ENCODE data around the gene ADM2.

ADM2 gene

GRCh38 chr22:50483106-50483505 lies 1.8 kb downstream of the ADM2 start:
- no peak for DNase-seq (ENCODE audit: low read depth, low spot score)
- Histone ChIP-seq H3K9ac (ENCODE audit: insufficient read length) (no peak overlapping the region), H3K9me3 (ENCODE audit: low read depth, low read length) (no peaks in the 10 kb centered on the region), H3K36me3 (ENCODE audit: insufficient read depth, low read length) (no peaks in the 10 kb centered on the region; the same call in 1 of the 2 replicates), H3K27ac (no peak overlapping the region), H3K4me3 (peak overlapping the region; percentile 91; the same call in 1 of the 2 replicates)
- TF ChIP-seq EZH2 (IDR thresholded peaks at IDR 0.05): no peak
- TF ChIP-seq POLR2AphosphoS5 (IDR thresholded peaks at IDR 0.05; ENCODE audit: borderline replicate concordance, low read depth, low read length): no peak
- no peak for TF ChIP-seq FOXP2 (optimal IDR thresholded peaks at IDR 0.05; ENCODE audit: control extremely low read depth, extremely low read length, insufficient read depth)

GRCh38 chr22:50483556-50483955 lies 2.2 kb downstream of the ADM2 start:
- no peak overlapping the region for H3K4me3 ChIP-seq
- no peaks in the 10 kb centered on the region for H3K9me3 ChIP-seq (ENCODE audit: low read depth, low read length)
- DNase-seq (ENCODE audit: low read depth, low spot score): no peak
- H3K9ac ChIP-seq (ENCODE audit: insufficient read length): no peak overlapping the region
- H3K27ac ChIP-seq: no peak overlapping the region
- TF ChIP-seq EZH2 (IDR thresholded peaks at IDR 0.05) (no peak), POLR2AphosphoS5 (IDR thresholded peaks at IDR 0.05; ENCODE audit: borderline replicate concordance, low read depth, low read length) (no peak), FOXP2 (optimal IDR thresholded peaks at IDR 0.05; ENCODE audit: control extremely low read depth, extremely low read length, insufficient read depth) (no peak)
- H3K36me3 ChIP-seq (ENCODE audit: insufficient read depth, low read length): no peaks in the 10 kb centered on the region; the same call in 1 of the 2 replicates

- Histone ChIP-seq H3K4me3 (no peak overlapping the region), H3K9ac (ENCODE audit: insufficient read length) (no peak overlapping the region), H3K36me3 (ENCODE audit: insufficient read depth, low read length) (no peaks in the 10 kb centered on the region; the same call in 1 of the 2 replicates), H3K27ac (no peak overlapping the region), H3K9me3 (ENCODE audit: low read depth, low read length) (no peaks in the 10 kb centered on the region)
- TF ChIP-seq FOXP2 (optimal IDR thresholded peaks at IDR 0.05; ENCODE audit: control extremely low read depth, extremely low read length, insufficient read depth): no peak
- TF ChIP-seq POLR2AphosphoS5 (IDR thresholded peaks at IDR 0.05; ENCODE audit: borderline replicate concordance, low read depth, low read length): no peak
- TF ChIP-seq EZH2 (IDR thresholded peaks at IDR 0.05): no peak
- no peak for DNase-seq (ENCODE audit: low read depth, low spot score)
Measured at GRCh38 chr22:50483977-50484853, 2.9 kb downstream of the ADM2 start.

- DNase-seq (ENCODE audit: low read depth, low spot score): no peak
- Histone ChIP-seq H3K4me3 (peak overlapping the region; percentile 14; the same call in 1 of the 2 replicates), H3K27ac (no peak overlapping the region), H3K36me3 (ENCODE audit: insufficient read depth, low read length) (no peaks in the 10 kb centered on the region; the same call in 1 of the 2 replicates), H3K9ac (ENCODE audit: insufficient read length) (no peak overlapping the region), H3K9me3 (ENCODE audit: low read depth, low read length) (no peaks in the 10 kb centered on the region)
- TF ChIP-seq POLR2AphosphoS5 (IDR thresholded peaks at IDR 0.05; ENCODE audit: borderline replicate concordance, low read depth, low read length) (0 out of 2 replicates have a peak, but pooled peaks have one; percentile 12), EZH2 (IDR thresholded peaks at IDR 0.05) (no peak), FOXP2 (optimal IDR thresholded peaks at IDR 0.05; ENCODE audit: control extremely low read depth, extremely low read length, insufficient read depth) (no peak)
Measured at GRCh38 chr22:50485221-50486131, 4.1 kb downstream of the ADM2 start.

GRCh38 chr22:50486561-50487289 lies 5.4 kb downstream of the ADM2 start, which contains the start of gene MIOX:
MIOX (plus strand) TSS chr22:50486859; CDS start chr22:50486898, 39 bp downstream.
- H3K9ac ChIP-seq (ENCODE audit: insufficient read length): no peak within 1 kb of the TSS
- no peak for TF ChIP-seq POLR2AphosphoS5 (IDR thresholded peaks at IDR 0.05; ENCODE audit: borderline replicate concordance, low read depth, low read length)
- no peak for TF ChIP-seq EZH2 (IDR thresholded peaks at IDR 0.05)
- no peak for TF ChIP-seq FOXP2 (optimal IDR thresholded peaks at IDR 0.05; ENCODE audit: control extremely low read depth, extremely low read length, insufficient read depth)

GRCh38 chr22:50487290-50488005 lies 6.1 kb downstream of the ADM2 start:
- H3K9ac ChIP-seq (ENCODE audit: insufficient read length): no peak overlapping the region

More at GRCh38 chr22:50486561-50487289, 5.4 kb downstream of the ADM2 start, which contains the start of gene MIOX:
- no peaks in the 10 kb centered on the region; the same call in 1 of the 2 replicates for H3K36me3 ChIP-seq (ENCODE audit: insufficient read depth, low read length)
- no peaks in the 10 kb centered on the region for H3K9me3 ChIP-seq (ENCODE audit: low read depth, low read length)
- no peak within 1 kb of the TSS for H3K27ac ChIP-seq
- H3K4me3 ChIP-seq: peak within 1 kb of the TSS; percentile 14; the same call in 1 of the 2 replicates
- no peak for DNase-seq (ENCODE audit: low read depth, low spot score)

More at GRCh38 chr22:50487290-50488005, 6.1 kb downstream of the ADM2 start:
- TF ChIP-seq EZH2 (IDR thresholded peaks at IDR 0.05) (no peak), FOXP2 (optimal IDR thresholded peaks at IDR 0.05; ENCODE audit: control extremely low read depth, extremely low read length, insufficient read depth) (no peak), POLR2AphosphoS5 (IDR thresholded peaks at IDR 0.05; ENCODE audit: borderline replicate concordance, low read depth, low read length) (no peak)
- DNase-seq (ENCODE audit: low read depth, low spot score): no peak
- H3K36me3 ChIP-seq (ENCODE audit: insufficient read depth, low read length): no peaks in the 10 kb centered on the region; the same call in 1 of the 2 replicates
- no peaks in the 10 kb centered on the region for H3K9me3 ChIP-seq (ENCODE audit: low read depth, low read length)
- H3K4me3 ChIP-seq: no peak overlapping the region
- H3K27ac ChIP-seq: no peak overlapping the region

Data from SK-N-MC (cell line).